Heart left ventricle (tissue), 16 donors: ENCODE results near the gene LRRC15. TPM values are rescaled to one million over a fixed set of nuclear protein-coding genes. Genes with fewer than 3 reads are reported as not detected.

ENCODE experiments used
- ATAC-seq, 4 donors: fragments of 200-7000 bp; cut with Tn5 transposase; one replicate each; pipeline ENCODE4 v1.9.1; 2020 to 2022; ENCODE audit warnings: moderate library complexity in 4 of 4, mild to moderate bottlenecking in 3 of 4, moderate number of reproducible peaks in 1 of 4
- DNase-seq, 5 donors: peaks; one replicate each; pipeline ENCODE4 v3.0.0-alpha.2; 2020
- H3K27ac ChIP-seq, 12 donors: fragments of 200-600 bp; sonication (generic) in 4 of 12; one replicate each; pipeline versions ENCODE4 v1.5.0 to v1.8.0; 2016 to 2022; ENCODE audit warnings: mild to moderate bottlenecking in 2 of 12
- H3K27me3 ChIP-seq, 9 donors: fragments of 200-600 bp; sonication (generic) in 2 of 9; one replicate each; pipeline versions ENCODE4 v1.5.1 to v1.8.0; 2016 to 2022; ENCODE audit warnings: mild to moderate bottlenecking in 3 of 9
- H3K36me3 ChIP-seq, 9 donors: fragments of 200-600 bp; sonication (generic) in 2 of 9; one replicate each; pipeline versions ENCODE4 v1.5.0 to v1.8.0; 2018 to 2022; ENCODE audit warnings: mild to moderate bottlenecking in 2 of 9
- H3K4me1 ChIP-seq, 12 donors: fragments of 200-600 bp; sonication (generic) in 4 of 12; one replicate each; pipeline versions ENCODE4 v1.5.0 to v1.8.0; 2016 to 2022; ENCODE audit warnings: mild to moderate bottlenecking in 3 of 12
- H3K4me3 ChIP-seq, 12 donors: fragments of 200-600 bp; sonication (generic) in 4 of 12; one replicate each; pipeline versions ENCODE4 v1.5.0 to v1.8.0; 2017 to 2022; ENCODE audit warnings: mild to moderate bottlenecking in 9 of 12, moderate library complexity in 4 of 12
- H3K9me3 ChIP-seq, 12 donors: fragments of 200-600 bp; sonication (generic) in 4 of 12; one replicate each; pipeline versions ENCODE4 v1.5.0 to v1.8.0; 2016 to 2022; ENCODE audit warnings: mild to moderate bottlenecking in 1 of 12
- CTCF ChIP-seq, 12 donors: fragments of 200-600 bp; sonication (generic) in 4 of 12; IDR thresholded peaks; one replicate each; pipeline versions ENCODE4 v1.5.0 to v1.8.0; 2018 to 2022; ENCODE audit warnings: antibody characterized with exemption in 12 of 12, mild to moderate bottlenecking in 5 of 12
- POLR2A ChIP-seq, 2 donors: fragments of 450-650 bp; IDR thresholded peaks; one replicate each; pipeline ENCODE4 v1.6.1; 2017; ENCODE audit warnings: antibody characterized with exemption in 2 of 2, mild to moderate bottlenecking in 2 of 2, moderate library complexity in 2 of 2
- WGBS, 4 donors: extraction: QIAGEN DNeasy Blood & Tissue Kit in 2 of 4; methylation state at CpG; one replicate each; pipeline versions ENCODE4 v1.1.5 to v1.1.7; 2013 to 2018; 5-methylcytosine and 5-hydroxymethylcytosine counted together
- intact Hi-C, 10 donors: fragments of 100-400 bp; cut with DNase I; formaldehyde crosslinking; loops; one replicate each; pipeline versions ENCODE4 v1.11.1 to v1.14.2; 2022
- polyA plus RNA-seq, 2 donors: library from polyadenylated mRNA; stranded (reverse); fragments of 200-250 nt; gene quantifications; one replicate each; pipeline ENCODE4 v1.2.3, GENCODE V29; 2013
- total RNA-seq, 9 donors: library from RNA; depleted of rRNA in 2 of 9; stranded (reverse); fragments of >200 nt in 2 of 9; fragmentation: NEBNext Ultra II Directional in 3 of 9; extraction: Animal tissue kit (Norgen Biotek cat#: 25700) in 3 of 9; gene quantifications; one replicate each; pipeline versions ENCODE4 v1.1.0 to v1.2.4, GENCODE V29; 2016 to 2023
- donor health status: ischemic (EF 13 %, LVEDD 7.1; RV severe dilation, severe dysfunction).
- donor health status: healthy with polysubstance abuse.
- donor health status: DM: no; HTN: yes; CAD: no.
- donor health status: DM: no; HTN: no; CAD: no.
- donor health status: ischemic (EF 25% LVEDD 6.9; RV normal size, moderate dysfunction).
- donor health status: ischemic (EF 25% LVEDD 5.7; RV mildly dilated, moderate dysfunction).
- donor health status: healthy.
- donor health status: DM: yes; HTN: yes; CAD: no.
- donor health status: ischemic (EF 35%, LVEDD 5.7; RV mildly dilated, moderate dysfunction).
- donor health status: nonischemic (EF 11% LVEDD 7.7; RV severe dilation, severe dysfunction).
- donor health status: DM: yes; HTN: yes; CAD: no.
- donor health status: PGD.
- donor health status: ischemic (EF 29% LVEDD 5.4; RV normal size, mild dysfunction).
- donor health status: nonischemic (EF 23%, LVEDD 6.1; RV moderate dilation, normal function).

The LRRC15 gene
- total and polyA plus RNA-seq, 11 donors: 0.04 to 1.9 (median 0.12) TPM; not detected in 1

- Histone ChIP-seq H3K36me3 (no peaks in the 10 kb centered on the region), H3K4me3 (no peak overlapping the region), H3K9me3 (no peaks in the 10 kb centered on the region), H3K27ac (no peak overlapping the region), H3K27me3 (peaks cover 0 to 25% (median 0%) of the 10 kb centered on the region in 9 donors), H3K4me1 (peaks cover 0 to 18% (median 1%) of the 10 kb centered on the region in 12 donors)
- 92 to 95% (median 93%) methylated on average over 8 of the region's 8 CpGs for WGBS, 4 donors
- ATAC-seq (no peak), DNase-seq (no peak)
- TF ChIP-seq POLR2A (IDR thresholded peaks at IDR 0.05) (no peak), CTCF (IDR thresholded peaks at IDR 0.05) (no peak)
- intact Hi-C loops: loop anchor here in 2 of 10 donors (5.0 to 10.0 kb wide), 2 partner anchors 36 to 303 kb away; no protein-coding TSS in a partner anchor
Observed at GRCh38 chr3:194307849-194308248, 61.7 kb downstream of the LRRC15 start.

GRCh38 chr3:194306771-194307640, 62.5 kb downstream of the LRRC15 start:
- Histone ChIP-seq H3K4me3 (no peak overlapping the region), H3K4me1 (peaks cover 0 to 18% (median 0%) of the 10 kb centered on the region in 12 donors), H3K27ac (no peak overlapping the region), H3K9me3 (no peaks in the 10 kb centered on the region), H3K27me3 (peaks cover 0 to 20% (median 0%) of the 10 kb centered on the region in 9 donors), H3K36me3 (no peaks in the 10 kb centered on the region)
- TF ChIP-seq POLR2A (IDR thresholded peaks at IDR 0.05): no peak
- TF ChIP-seq CTCF (IDR thresholded peaks at IDR 0.05): no peak
- 69 to 73% (median 69%) methylated on average over 13 of the region's 13 CpGs for WGBS, 4 donors
- peak in 1 of 5 donors; percentile 11 for DNase-seq
- intact Hi-C loops: loop anchor here in 2 of 10 donors (5.0 to 10.0 kb wide), 2 partner anchors 35 to 302 kb away; no protein-coding TSS in a partner anchor
- no peak for ATAC-seq

- H3K9me3 ChIP-seq: no peaks in the 10 kb centered on the region
- peaks cover 0 to 20% (median 0%) of the 10 kb centered on the region in 9 donors for H3K27me3 ChIP-seq
- no peak overlapping the region for H3K27ac ChIP-seq
- DNase-seq (peak in 1 of 5 donors; percentile 15), ATAC-seq (peak in 1 of 4 donors; percentile 12)
- TF ChIP-seq CTCF (IDR thresholded peaks at IDR 0.05) (no peak), POLR2A (IDR thresholded peaks at IDR 0.05) (no peak)
- no peaks in the 10 kb centered on the region for H3K36me3 ChIP-seq
- H3K4me1 ChIP-seq: peaks cover 0 to 18% (median 0%) of the 10 kb centered on the region in 12 donors
- 61 to 80% (median 71%) methylated on average over 11 of the region's 11 CpGs for WGBS, 4 donors
- intact Hi-C loops: loop anchor here in 2 of 10 donors (5.0 to 10.0 kb wide), 2 partner anchors 34 to 301 kb away; no protein-coding TSS in a partner anchor
- no peak overlapping the region for H3K4me3 ChIP-seq
Observed at GRCh38 chr3:194306109-194306686, 63.3 kb downstream of the LRRC15 start.
